Hematopoietic multipotent progenitor cell treated with erythropoietin and hydrocortisone succinate and interleukin-3 and kit ligand, for 17 days (in vitro differentiated cells): Measurements from ENCODE around the gene PSG6.
"Not testable (repeated sequence)": the region's sequence is repeated elsewhere in the genome, so short reads cannot be mapped to it uniquely, and the experiment has no call there.

Source experiments
- DNase-seq: peaks from one replicate; pipeline ENCODE4 v3.0.0-alpha.2; 2015; ENCODE audit warnings: low spot score

Gene PSG6

GRCh38 chr19:42917634-42918033 is at the start of gene PSG6:
Gene PSG6, minus strand, starts transcription at chr19:42917894. Its CDS starts 102 bp downstream, at chr19:42917792.
- DNase-seq: not testable (repeated sequence)

DNA sequence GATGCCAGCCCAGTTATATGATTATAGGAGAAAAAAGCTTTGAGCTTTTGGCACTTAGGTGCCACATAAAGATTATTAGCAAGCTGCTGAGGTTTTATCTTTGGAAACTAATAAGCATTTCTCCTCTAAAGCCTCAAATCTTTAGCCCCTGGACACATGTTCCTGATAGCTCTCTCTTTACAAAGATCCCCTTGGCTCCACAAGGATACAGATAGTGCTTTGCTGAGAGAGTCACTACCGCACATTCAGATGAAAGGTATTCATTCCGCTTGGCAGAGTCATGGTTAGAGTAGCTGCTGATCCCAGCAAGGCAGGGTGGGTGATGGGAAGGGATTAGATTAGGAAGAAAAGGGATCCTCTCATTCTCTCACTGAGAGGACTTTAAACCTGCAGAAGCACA is 47.5 kb upstream of the PSG6 start:
- no peak for DNase-seq

GRCh38 chr19:42961119-42961518 is 43.4 kb upstream of the PSG6 start:
- no peak for DNase-seq

DNA sequence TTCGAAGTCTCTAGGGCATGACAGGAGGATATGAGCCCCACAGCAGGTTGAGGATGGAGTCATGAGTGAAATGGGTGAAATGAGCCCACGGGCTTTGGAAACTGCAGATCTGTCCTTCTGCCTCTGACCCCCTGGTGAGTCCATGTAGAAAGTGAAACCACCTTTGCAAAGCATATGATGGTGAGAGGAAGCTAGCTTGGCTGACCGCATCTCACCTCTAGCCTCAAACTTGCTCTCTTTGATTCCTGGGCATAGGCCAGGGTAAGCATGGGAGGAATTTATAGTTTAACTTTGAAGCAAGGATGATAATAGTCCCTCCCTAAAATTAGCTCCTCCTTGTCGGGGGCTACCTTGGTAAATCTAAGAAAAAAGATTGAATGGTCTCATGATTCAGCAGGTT is 34.4 kb upstream of the PSG6 start:
- not testable (repeated sequence) for DNase-seq

- not testable (repeated sequence) for DNase-seq
Measured at GRCh38 chr19:42951476-42951875, 33.8 kb upstream of the PSG6 start.

GRCh38 chr19:42942187-42942789 is 24.6 kb upstream of the PSG6 start:
- DNase-seq: no peak

GRCh38 chr19:42937107-42937506 is 19.4 kb upstream of the PSG6 start, which contains the start of gene PSG7:
Gene PSG7, minus strand, starts transcription at chr19:42937207. Its CDS starts 131 bp downstream, at chr19:42937076.
- DNase-seq: not testable (repeated sequence)

GRCh38 chr19:42934726-42935125 is 17.0 kb upstream of the PSG6 start:
- DNase-seq: not testable (repeated sequence)

DNA sequence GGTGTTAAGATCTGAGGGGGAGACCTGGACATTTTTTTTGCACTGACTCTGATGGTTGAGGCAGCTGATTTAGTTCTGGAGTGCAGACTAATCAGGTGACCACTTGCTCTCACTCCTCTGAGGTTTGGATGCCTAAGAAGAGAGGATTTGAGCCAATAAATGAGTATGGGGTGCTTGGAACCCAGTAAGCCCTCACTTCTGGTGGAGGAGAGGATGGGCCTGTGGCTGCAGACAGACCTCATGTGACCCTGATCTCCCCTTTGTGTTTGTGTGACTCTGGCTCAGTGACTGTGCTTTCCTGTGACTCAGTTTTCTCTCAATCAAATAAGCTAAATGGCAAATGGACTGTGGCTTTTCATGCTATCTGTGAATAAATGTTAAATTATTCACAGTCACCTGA is 16.5 kb upstream of the PSG6 start:
- not testable (repeated sequence) for DNase-seq

DNA sequence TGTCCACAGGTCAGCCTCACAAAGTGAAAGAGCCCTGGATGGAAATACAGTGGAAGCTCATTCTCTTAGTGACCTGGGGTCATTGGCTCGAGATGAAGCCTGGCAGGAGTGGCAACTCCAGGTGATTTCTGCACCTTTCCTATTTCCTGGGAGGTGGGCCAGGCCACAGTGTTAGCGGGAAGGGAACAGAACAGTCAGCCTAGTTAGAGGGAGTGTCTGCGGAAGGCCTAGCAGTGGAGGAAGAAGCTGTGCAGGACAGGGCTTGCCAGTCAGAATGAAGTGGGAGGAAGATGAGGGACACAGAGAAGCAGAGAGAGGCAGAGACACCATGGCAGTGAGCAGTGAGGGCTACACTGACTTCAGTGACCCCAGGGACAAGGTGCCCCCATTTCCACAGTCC is 15.7 kb upstream of the PSG6 start:
- DNase-seq: not testable (repeated sequence)

DNA sequence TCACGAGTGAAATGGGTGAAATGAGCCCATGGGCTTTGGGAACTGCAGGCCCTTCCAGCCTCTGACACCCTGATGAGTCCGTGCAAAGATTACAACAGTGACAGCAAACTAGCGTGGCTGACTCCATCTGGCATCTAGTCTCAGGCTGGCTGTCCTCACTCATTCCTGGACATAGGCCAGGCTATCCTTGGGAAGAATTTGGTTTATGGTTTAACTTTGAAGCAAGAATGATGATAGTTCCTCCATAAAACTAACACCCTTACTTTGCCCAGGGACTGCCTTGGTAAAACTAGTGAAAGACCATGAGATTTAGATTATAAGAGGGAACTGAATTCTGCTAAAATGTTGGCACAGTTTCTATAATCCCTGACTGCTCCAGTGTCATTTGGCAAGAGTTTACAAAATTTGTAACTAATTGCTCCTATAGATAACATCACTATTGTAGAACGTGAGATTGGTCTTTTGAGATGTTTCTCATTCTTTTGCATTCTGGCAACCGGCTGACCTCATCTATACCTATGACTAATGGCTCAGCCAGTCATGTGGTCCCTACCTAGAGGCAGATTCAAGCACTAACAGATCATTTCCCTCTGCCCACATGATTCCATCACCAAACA is 14.9 kb upstream of the PSG6 start:
- DNase-seq: not testable (repeated sequence)

- not testable (repeated sequence) for DNase-seq
Measured at GRCh38 chr19:42930214-42930613, 12.5 kb upstream of the PSG6 start.

GRCh38 chr19:42928896-42929295 is 11.2 kb upstream of the PSG6 start:
- DNase-seq: no peak

GRCh38 chr19:42926781-42927180 is 9.1 kb upstream of the PSG6 start:
- DNase-seq: no peak

DNA sequence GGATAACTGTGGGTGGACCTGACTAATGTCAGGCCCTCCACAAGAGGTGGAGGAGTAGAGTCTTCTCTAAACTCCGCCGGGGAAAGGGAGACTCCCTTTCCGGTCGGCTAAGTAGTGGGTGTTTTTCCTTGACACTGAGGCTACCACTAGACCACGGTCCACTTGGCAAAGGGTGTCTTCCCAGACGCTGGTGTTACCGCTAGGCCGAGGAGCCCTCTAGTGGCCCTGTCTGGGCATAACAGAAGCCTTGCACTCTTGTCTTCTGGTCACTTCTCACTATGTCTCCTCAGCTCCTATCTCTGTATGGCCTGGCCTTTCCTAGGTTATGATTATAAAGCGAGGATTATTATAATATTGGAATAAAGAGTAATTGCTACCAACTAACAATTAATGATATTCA is 5.4 kb upstream of the PSG6 start:
- DNase-seq: peak; percentile 6

GRCh38 chr19:42920971-42921370 is 3.3 kb upstream of the PSG6 start:
- DNase-seq: not testable (repeated sequence)

DNA sequence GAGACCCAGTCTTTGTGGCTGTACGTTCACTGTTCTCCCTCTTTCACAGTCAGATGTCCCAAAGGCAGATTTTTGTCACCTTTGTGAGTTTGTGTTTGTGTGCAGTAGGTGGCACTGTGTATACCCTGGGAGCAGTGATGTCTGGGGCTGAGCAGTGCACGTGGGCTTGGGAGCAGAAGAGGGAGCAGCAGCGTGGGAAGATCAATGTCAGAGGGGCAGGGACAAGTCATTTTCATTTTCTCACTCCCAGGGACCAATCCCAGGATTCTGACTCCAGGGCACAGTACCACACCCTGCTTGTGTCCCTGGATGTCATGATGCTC is 2.0 kb upstream of the PSG6 start:
- DNase-seq: no peak

DNA sequence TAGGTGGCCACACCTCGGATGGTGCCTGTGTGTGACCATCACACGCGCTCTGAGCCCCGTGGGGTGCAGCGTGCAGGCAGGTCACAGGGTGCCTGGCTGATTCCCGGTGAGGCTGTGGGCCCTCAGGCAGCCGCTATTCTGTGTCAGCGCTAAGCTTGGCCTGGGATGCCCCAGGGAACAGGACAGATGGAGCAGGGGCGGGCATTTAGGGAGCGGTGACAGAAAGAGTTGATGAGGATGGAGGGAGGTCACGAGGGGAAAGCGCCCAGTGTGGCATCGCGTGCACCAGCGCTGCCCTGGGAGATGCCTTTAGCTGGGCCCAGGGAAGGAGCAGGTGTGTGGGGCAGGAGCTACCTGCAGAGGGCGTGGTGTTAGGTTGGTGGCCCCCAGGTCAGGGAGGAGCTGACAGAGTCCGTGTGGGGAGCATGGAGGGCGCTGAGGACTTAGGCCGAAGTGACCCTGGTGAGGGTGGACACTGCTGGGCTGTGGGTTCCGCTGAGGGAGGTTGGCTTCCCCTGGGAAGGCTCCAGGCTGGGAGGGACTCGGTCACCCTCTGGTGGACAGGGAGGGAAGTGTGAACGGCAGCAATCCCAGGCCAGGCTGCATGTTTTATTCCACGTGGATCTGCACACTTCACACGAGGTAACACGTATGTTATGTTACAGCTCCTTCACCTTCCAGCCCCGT is 1.5 kb upstream of the PSG6 start:
- not testable (repeated sequence) for DNase-seq

- not testable (repeated sequence) for DNase-seq
Measured at GRCh38 chr19:42918377-42919069, 829 bp upstream of the PSG6 start.

DNA sequence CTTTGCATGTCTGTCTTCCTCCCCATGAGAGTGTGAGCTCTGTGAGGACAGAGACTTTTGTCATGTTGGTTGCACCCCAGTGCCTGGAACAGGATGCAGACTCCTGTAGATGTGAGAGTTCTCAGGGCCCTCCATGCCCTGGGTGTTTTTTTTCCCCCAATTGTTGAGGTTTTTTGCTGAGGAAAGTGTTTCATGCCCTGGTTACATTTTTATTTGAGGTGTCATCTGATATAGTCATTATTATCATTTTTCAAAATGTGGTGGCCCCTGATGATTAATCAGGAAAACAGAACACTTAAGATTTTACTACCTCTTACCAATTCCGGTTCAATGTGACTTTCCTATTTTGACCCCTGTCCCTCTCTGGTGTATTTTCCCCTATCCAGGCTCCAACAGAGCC is 763 bp downstream of the PSG6 start:
- DNase-seq: not testable (repeated sequence)

- not testable (repeated sequence) for DNase-seq
Measured at GRCh38 chr19:42913516-42913915, 4.2 kb downstream of the PSG6 start.

- not testable (repeated sequence) for DNase-seq
Measured at GRCh38 chr19:42912941-42913340, 4.8 kb downstream of the PSG6 start.

DNA sequence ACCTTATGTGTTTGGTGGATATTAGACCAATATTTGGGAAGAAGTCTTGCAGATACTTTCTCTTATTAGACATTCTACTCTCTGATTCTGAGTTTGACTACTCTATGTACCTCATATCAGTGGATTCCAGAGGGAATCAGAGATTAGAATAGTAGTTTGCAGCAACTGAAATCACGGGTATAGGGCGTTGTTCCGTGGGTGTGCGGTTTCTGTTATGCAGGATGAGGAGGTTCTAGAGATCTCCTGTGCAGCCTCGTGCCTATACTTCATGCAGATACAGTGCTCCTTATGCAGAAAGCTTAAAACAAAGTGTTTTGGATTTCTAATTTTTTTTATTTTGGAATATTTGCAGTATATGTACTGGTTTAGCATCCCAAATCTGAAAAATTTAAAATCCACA is 6.0 kb downstream of the PSG6 start:
- DNase-seq: not testable (repeated sequence)
